Posterior cingulate gyrus (tissue), 11 donors: Measurements from ENCODE around the gene METTL21C.

ENCODE experiments used
- DNase-seq, 10 donors: peaks; one replicate each; pipeline versions ENCODE4 v3.0.0 to v3.0.0-alpha.2; 2020 to 2021; ENCODE audit warnings: mixed read lengths in 3 of 10
- intact Hi-C: fragments of 100-400 bp; cut with DNase I; formaldehyde crosslinking; loops from one replicate; pipeline ENCODE4 v1.15.1; 2023

Gene METTL21C

GRCh38 chr13:102698649-102698980, 3.8 kb upstream of the METTL21C start:
- intact Hi-C loops: no loop called here
- no peak for DNase-seq

GRCh38 chr13:102697929-102698648, 3.2 kb upstream of the METTL21C start:
- no peak for DNase-seq
- intact Hi-C loops: no loop called here

- DNase-seq: no peak
- intact Hi-C loops: no loop called here
Measured at GRCh38 chr13:102697264-102697663, 2.4 kb upstream of the METTL21C start.

GRCh38 chr13:102696465-102696864, 1.6 kb upstream of the METTL21C start:
- DNase-seq: no peak

GRCh38 chr13:102693776-102694175, 1.1 kb downstream of the METTL21C start:
- intact Hi-C loops: no loop called here
- DNase-seq: no peak

More at GRCh38 chr13:102696465-102696864, 1.6 kb upstream of the METTL21C start:
- intact Hi-C loops: no loop called here

GRCh38 chr13:102693250-102693649, 1.6 kb downstream of the METTL21C start:
- intact Hi-C loops: no loop called here

GRCh38 chr13:102692491-102692826, 2.4 kb downstream of the METTL21C start:
- intact Hi-C loops: no loop called here
- DNase-seq: no peak

More at GRCh38 chr13:102693250-102693649, 1.6 kb downstream of the METTL21C start:
- DNase-seq: no peak

GRCh38 chr13:102690883-102691282, 4.0 kb downstream of the METTL21C start:
- DNase-seq: no peak
- intact Hi-C loops: no loop called here

- no peak for DNase-seq
- intact Hi-C loops: no loop called here
Measured at GRCh38 chr13:102688306-102688973, 6.4 kb downstream of the METTL21C start.

GRCh38 chr13:102687520-102687919, 7.3 kb downstream of the METTL21C start:
- DNase-seq: no peak
- intact Hi-C loops: no loop called here

- DNase-seq: no peak
- intact Hi-C loops: no loop called here
Measured at GRCh38 chr13:102686024-102686423, 8.8 kb downstream of the METTL21C start.

GRCh38 chr13:102683637-102684036, 11.2 kb downstream of the METTL21C start:
- DNase-seq: no peak

GRCh38 chr13:102682727-102683126, 12.1 kb downstream of the METTL21C start:
- intact Hi-C loops: no loop called here

More at GRCh38 chr13:102683637-102684036, 11.2 kb downstream of the METTL21C start:
- intact Hi-C loops: no loop called here

GRCh38 chr13:102682211-102682610, 12.6 kb downstream of the METTL21C start:
- intact Hi-C loops: no loop called here

More at GRCh38 chr13:102682727-102683126, 12.1 kb downstream of the METTL21C start:
- no peak for DNase-seq

GRCh38 chr13:102680842-102681740, 13.8 kb downstream of the METTL21C start:
- intact Hi-C loops: no loop called here
- no peak for DNase-seq

More at GRCh38 chr13:102682211-102682610, 12.6 kb downstream of the METTL21C start:
- no peak for DNase-seq

GRCh38 chr13:102680133-102680717, 14.6 kb downstream of the METTL21C start:
- intact Hi-C loops: no loop called here
- DNase-seq: no peak

- intact Hi-C loops: no loop called here
Measured at GRCh38 chr13:102679449-102680132, 15.3 kb downstream of the METTL21C start.

GRCh38 chr13:102678339-102679107, 16.3 kb downstream of the METTL21C start:
- intact Hi-C loops: no loop called here
- no peak for DNase-seq

More at GRCh38 chr13:102679449-102680132, 15.3 kb downstream of the METTL21C start:
- no peak for DNase-seq

- DNase-seq: no peak
- intact Hi-C loops: no loop called here
Measured at GRCh38 chr13:102677122-102677521, 17.7 kb downstream of the METTL21C start.
